ENCODE data around the gene WBP2.

- TF ChIP-seq CTCF (IDR thresholded peaks at IDR 0.05; ENCODE audit: insufficient read depth, low read length, poor library complexity, severe bottlenecking), result peak; percentile 91
- no peak for TF ChIP-seq EZH2phosphoT487 (conservative IDR thresholded peaks at IDR 0.05; ENCODE audit: low read length)
Observed at GRCh38 chr17:75848523-75849278, 6.4 kb downstream of the WBP2 start.
